ENCODE measurements around the gene BLOC1S3. TPM values are rescaled to one million over a fixed set of nuclear protein-coding genes. Genes with fewer than 3 reads are reported as not detected.

BLOC1S3 gene
- total RNA-seq, 1 donor from 2014 or later = 11.5 TPM

DNA sequence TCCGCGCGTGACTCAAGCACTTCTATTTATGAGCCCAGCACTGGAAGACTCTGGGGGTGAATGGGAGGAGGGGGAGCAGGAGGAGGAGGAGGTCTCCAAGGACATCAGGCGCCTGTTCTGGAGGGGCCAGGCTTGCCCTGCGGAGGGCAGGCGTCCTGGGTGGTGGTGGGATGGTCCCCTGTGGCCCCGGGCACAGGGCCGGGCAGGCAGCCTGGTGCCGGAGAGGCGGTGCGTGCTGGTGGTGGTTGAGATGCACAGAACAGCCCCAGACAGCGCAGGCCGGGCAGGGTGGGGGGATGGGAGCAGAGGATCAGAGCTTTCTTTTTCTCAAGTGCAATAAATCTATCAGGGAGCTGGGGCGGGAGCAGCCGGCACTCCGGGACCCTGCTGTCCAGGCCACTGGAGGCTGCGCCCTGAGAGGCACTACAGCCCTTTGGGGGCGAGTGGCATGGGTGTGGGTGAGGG, 31.8 kb upstream of the BLOC1S3 start:
- TF ChIP-seq, protein P1, sequence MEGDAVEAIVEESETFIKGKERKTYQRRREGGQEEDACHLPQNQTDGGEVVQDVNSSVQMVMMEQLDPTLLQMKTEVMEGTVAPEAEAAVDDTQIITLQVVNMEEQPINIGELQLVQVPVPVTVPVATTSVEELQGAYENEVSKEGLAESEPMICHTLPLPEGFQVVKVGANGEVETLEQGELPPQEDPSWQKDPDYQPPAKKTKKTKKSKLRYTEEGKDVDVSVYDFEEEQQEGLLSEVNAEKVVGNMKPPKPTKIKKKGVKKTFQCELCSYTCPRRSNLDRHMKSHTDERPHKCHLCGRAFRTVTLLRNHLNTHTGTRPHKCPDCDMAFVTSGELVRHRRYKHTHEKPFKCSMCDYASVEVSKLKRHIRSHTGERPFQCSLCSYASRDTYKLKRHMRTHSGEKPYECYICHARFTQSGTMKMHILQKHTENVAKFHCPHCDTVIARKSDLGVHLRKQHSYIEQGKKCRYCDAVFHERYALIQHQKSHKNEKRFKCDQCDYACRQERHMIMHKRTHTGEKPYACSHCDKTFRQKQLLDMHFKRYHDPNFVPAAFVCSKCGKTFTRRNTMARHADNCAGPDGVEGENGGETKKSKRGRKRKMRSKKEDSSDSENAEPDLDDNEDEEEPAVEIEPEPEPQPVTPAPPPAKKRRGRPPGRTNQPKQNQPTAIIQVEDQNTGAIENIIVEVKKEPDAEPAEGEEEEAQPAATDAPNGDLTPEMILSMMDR (conservative IDR thresholded peaks at IDR 0.05; ENCODE audit: low read depth, low read length) = no peak
- DNase-seq (ENCODE audit: low read depth) = no peak

DNA sequence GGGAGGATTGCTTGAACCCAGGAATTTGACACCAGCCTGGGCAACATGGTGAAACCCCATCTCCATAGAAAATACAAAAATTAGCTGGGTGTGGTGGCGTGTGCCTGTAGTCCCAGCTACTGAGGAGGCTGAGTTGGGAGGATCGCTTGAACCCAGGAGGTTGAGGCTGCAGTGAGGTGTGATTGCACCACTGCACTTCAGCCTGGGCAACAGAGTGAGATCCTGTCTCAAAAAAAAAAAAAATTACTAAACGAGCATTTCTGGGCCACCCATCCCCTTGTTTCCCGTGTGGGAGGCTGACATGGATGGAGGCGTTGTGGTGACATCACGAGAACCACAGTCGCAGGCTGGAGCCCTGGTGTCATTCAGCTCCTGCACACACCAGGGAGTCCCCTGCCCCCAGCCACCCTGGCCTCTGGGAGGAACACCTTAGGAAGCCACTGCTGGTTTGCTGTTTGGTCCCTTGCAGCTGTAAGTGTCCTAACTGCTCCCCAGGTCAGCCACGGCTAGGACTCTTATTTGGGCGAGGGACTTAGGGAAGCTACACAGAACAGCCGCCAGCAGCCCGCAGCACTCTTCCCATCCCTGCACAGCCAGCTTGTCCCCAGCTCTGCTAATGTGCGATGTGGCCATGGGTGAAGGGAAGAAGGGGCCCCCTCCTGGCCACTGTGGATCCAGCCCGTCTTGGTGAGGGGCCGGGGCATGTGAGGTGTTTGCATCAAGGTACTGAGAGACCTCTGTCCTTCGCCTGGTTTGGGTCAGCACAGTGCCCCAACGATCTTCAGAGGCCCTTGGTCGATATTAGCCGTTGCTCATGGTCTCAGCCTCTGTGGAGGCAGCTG, 30.5 kb upstream of the BLOC1S3 start:
- H3K4me3 ChIP-seq (ENCODE audit: low read depth, low read length) = no peak overlapping the region
- DNase-seq (ENCODE audit: low read depth) = no peak
- TF ChIP-seq, protein P1 (conservative IDR thresholded peaks at IDR 0.05; ENCODE audit: low read depth, low read length) = no peak

More for the DNA sequence above, 31.8 kb upstream of the BLOC1S3 start:
- no peak overlapping the region for H3K4me3 ChIP-seq (ENCODE audit: low read depth, low read length)

DNA sequence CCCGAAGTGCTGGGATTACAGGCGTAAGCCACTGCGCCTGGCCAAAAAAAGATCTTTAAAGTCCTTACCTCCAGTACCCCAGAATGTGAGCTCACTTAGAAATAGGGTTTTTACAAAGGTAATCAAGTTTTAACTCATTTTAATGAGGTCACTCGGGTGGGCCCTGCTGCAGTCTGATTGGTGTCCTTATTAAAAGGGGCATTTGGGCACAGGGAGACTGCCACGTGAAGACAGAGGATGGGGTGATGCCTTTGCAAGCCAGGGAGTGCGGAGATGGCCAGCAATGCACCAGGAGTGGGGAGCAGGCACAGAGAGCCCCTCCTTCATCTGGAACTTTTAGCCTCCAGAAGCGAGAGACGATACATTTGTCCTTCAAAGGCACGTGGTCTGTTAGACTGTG, 29.5 kb upstream of the BLOC1S3 start:
- TF ChIP-seq, protein P1 (conservative IDR thresholded peaks at IDR 0.05; ENCODE audit: low read depth, low read length) = no peak
- no peak overlapping the region for H3K4me3 ChIP-seq (ENCODE audit: low read depth, low read length)

DNA sequence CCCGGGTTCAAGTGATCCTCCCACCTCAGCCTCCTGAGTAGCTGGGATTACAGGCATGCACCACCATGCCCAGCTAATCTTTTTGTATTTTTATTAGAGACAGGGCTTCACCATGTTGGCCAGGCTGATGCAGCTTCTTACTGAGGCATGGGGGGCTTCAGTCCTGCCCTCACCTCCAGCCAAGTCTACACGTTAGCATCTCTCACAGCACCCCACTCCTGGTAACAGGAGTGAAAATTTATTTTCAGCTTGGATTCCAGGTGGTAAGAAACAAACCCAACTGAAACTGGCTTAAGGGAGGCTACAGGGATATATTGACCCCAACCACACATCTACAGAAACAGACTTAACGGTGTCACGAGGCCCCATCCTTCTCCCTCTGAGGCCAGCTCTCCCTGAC, 28.4 kb upstream of the BLOC1S3 start:
- TF ChIP-seq, protein P1 (conservative IDR thresholded peaks at IDR 0.05; ENCODE audit: low read depth, low read length) = no peak
- H3K4me3 ChIP-seq (ENCODE audit: low read depth, low read length) = no peak overlapping the region
- DNase-seq (ENCODE audit: low read depth) = no peak

More for the DNA sequence above, 29.5 kb upstream of the BLOC1S3 start:
- DNase-seq (ENCODE audit: low read depth) = no peak

DNA sequence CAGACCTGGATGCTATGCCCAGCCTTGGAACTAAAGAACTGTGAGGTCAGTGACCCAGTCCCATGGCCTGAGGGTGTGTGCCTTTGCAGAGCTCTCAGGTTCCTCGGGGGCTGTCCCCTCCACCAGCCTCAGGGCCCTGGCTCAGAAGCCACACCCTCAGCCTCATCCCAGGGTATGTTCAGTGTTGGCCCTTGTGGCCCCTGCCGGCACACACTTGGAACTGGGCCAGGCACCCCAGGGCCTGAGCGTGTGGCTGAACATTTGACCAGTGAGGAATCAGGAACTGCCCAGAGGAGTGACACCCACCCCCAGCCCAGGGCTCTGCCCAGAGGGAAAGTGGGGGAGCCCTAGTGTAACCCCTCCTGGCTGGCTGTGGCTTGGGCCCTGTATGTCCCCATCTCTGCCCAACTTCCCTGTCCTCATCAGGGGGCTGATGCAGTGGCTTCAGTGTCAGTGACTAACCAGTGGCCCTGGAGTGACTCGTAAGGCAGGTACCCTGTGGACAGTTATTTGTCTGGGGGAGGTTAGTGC, 27.8 kb upstream of the BLOC1S3 start:
- H3K4me3 ChIP-seq (ENCODE audit: low read depth, low read length) = no peak overlapping the region
- DNase-seq (ENCODE audit: low read depth) = no peak
- TF ChIP-seq, protein P1 (conservative IDR thresholded peaks at IDR 0.05; ENCODE audit: low read depth, low read length) = no peak

DNA sequence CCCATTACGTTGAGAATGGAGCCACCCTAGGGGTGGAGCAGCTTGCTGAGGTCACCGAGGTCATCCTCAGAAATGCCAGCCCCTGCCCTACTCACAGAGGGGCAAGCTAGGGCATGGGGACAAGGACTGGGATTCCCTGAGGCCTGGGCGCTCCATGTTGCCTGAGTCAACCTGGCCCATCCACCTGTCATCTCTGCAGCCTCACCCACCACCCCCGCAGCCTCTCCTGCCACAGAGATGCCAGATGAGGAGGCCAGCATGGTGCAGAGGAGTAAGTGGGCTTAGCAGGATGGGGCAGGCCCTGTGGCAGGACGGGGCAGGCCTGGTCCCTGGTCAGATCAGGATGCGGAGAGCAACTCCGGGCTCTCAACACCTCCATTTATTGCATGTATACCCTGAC, 27.3 kb upstream of the BLOC1S3 start:
- DNase-seq (ENCODE audit: low read depth) = no peak
- TF ChIP-seq, protein P1 (conservative IDR thresholded peaks at IDR 0.05; ENCODE audit: low read depth, low read length) = no peak
- H3K4me3 ChIP-seq (ENCODE audit: low read depth, low read length) = no peak overlapping the region
